ENCODE results near the gene RASA3.
"Not testable (repeated sequence)": the region's sequence is repeated elsewhere in the genome, so short reads cannot be mapped to it uniquely, and the experiment has no call there.

The RASA3 gene

DNA sequence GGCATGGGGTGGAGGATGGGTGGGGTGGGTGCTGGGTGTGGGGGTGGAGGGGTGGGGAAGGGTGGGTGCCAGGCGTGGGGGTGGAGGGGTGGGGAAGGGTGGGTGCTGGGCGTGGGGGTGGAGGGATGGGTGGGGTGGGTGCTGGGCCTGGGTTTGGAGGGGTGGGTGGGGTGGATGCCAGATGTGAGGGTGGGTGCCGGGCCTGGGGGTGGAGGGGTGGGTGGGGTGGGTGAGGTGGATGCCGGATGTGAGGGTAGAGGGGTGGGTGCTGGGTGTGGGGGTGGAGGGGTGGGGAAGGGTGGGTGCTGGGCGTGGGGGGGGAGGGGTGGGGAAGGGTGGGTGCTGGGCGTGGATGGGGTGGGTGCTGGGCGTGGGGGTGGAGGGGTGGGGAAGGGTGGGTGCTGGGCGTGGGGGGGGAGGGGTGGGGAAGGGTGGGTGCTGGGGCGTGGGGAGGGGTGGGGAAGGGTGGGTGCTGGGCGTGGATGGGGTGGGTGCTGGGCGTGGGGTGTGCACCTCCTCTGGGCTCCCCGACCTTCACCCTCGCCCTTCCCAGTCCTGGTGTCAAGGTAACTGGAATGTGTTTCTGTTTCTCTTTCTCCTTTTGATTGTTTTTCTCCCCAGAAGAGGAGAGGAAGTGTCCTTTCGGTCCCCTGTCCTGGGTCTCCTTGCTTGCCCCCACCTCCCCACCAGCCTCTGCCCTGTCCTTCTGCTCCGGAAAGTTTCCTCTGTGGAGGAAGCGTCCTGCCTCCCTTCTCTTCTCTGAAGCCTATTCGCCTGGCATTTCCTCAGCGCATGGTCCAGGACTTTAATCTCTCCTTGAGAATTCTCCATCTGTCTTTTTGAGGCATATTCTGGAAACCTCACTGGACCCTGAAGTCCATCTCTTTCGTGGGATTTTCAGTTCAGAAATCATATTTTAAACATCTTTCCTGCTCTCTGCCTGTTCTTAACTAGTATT is 23.8 kb upstream of the RASA3 start:
- no peak for DNase-seq (ENCODE audit: low spot score)

DNA sequence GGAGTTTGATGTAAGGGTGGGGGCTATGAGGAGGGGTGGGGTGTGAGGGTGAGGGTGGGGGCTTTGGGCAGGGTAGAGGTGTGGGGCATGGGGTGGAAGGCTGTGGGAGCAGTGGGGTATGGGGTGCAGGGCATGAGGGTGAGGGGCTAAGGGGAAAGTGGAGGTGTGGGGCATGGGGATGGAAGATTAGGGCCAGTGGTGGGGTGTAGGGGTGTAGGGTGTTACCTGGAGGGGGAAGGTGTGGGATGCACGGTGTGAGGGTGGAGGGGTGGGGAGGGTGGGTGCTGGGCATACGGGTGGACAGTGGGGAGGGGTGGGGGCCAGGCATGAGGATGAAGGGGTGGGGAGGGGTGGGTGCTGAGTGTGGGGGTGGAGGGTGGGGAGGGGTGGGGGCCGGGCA is 22.9 kb upstream of the RASA3 start:
- DNase-seq (ENCODE audit: low spot score) = no peak

DNA sequence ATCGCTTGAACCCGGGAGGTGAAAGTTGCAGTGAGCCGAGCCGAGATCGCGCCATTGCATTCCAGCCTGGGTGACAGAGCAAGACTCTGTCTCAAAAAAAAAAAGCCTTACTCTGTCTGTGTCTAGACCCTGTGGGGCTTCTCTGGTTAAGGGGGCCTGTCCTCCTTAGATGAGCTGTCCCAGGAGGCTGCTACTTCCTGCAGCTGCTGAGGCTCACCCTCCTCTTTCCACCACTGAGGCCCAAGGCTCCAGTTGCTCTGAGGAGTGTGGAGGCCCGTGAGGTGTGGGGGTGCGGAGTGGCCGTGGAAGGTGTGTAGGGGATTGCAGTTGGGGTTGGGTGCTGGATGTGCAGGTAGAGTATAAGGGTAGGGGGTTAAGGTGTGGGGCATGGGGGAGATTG is 22.1 kb upstream of the RASA3 start:
- DNase-seq (ENCODE audit: low spot score) = no peak

DNA sequence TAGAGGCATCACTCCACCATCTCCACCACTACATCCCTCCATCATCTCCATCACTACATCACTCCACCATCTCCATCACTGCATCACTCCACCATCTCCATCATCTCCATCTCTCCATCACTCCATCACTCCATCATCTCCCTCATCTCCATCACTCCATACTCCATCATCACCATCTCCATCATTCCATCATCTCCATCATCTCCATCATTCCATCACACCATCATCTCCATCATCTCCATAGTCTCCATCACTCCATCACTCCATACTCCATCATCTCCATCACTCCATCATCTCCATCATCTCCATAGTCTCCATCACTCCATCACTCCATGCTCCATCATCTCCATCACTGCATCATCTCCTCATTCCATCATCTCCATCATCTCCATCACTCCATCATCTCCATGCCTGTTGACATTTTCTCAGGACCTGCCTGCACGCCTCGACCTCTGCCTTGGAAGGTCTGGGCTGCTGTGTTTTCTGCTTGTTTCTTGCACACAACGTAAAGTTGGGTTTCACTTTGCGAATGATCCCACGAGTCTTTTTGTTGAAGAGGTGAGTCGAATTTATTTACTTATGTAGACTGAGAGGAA is 21.2 kb upstream of the RASA3 start:
- no peak for DNase-seq (ENCODE audit: low spot score)

DNA sequence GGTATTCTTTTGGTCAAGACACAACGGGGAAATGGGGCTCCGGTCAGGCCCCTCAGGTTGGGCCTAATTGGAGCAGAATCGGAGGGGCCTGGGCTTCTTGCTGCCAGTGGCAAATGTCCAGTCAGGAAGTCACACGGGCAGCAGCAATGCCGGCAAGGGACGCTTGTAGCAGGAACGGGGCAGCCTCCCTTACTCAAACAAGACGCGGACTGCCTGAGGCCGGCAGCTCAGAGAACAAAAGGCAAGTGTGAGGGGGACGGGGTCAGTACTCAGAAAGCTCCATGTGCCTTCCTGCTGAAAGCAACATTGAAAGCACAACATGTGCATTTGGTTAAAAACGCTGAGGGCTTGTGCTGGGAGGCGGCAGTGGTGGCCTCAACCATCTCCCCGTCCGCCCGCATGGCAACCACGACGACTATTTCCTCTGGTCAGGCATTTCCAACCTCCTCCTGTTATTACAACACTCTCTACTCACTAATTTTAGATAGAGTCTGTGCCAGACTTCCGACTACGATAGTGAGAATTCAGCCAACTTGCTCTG is 20.5 kb upstream of the RASA3 start:
- DNase-seq (ENCODE audit: low spot score) = no peak

DNA sequence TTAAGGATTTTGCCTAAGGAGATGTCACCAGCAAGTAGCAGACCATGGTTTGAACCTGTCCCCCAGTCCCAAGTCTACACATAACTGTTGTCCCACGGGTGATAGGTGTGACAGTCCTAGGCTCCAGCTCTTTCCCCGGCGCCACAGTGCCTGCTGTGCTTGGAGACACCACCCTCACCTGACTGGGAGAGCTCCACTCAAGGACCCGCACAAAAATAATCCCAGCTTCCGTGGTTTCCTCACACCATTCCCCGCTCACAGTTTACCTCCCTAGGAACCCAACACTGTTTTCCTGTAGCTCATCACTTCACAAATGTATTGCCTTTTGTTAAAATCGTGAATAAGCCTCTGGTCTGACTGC is 19.8 kb upstream of the RASA3 start:
- no peak for DNase-seq (ENCODE audit: low spot score)

DNA sequence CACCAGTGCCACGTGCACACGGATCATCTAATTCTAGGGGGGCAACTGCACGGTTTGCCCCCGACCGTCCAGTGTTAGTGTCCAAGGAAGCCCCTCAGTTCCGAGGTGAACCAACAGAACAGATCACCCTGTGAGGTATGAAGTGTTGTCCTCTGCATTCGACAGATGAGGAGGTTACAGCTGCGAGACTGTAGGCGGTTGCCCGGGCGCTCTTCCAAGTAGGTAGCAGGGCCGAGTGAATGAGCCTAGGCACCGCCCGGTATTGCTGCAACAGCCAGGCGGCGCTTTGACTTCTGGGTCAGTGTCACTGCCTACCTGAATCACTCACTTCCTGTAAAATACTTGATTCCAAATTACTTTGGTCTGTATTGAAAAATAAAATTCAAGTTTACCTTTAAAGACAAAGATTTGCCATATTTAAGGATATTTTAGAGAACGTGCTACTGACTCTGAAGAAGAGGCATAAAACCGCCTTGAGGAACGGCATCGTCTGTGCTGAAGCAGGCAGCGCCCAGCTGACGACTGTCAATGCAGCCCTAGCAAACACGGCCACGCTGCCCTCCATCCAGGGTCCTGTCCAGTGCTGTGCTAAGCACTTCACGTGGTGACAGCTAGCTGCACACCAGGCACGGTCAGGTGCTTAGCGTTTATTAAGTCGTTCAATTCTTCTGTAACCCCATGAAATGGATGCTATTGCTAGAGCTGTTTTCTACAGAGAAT is 19.3 kb upstream of the RASA3 start:
- DNase-seq (ENCODE audit: low spot score) = no peak

DNA sequence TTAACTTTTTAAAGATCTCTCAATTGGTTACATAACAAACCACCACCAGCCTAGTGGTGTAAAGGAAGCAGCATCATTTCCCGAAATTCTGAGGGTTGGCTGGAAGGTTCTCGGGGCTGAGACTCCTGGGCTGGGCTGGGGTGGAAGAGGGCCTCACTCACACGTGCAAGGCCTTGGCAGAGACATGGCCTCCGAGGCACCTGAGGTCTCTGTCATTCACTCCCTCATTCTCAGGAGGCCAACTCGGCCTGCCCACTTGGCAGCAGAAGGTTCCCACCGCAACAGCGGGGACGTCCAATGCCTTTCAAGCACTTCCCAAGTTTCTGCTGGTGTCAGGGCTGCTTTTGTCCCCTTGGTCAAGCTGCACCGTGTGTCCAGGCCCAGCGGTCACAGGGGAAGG is 18.6 kb upstream of the RASA3 start:
- no peak for DNase-seq (ENCODE audit: low spot score)

DNA sequence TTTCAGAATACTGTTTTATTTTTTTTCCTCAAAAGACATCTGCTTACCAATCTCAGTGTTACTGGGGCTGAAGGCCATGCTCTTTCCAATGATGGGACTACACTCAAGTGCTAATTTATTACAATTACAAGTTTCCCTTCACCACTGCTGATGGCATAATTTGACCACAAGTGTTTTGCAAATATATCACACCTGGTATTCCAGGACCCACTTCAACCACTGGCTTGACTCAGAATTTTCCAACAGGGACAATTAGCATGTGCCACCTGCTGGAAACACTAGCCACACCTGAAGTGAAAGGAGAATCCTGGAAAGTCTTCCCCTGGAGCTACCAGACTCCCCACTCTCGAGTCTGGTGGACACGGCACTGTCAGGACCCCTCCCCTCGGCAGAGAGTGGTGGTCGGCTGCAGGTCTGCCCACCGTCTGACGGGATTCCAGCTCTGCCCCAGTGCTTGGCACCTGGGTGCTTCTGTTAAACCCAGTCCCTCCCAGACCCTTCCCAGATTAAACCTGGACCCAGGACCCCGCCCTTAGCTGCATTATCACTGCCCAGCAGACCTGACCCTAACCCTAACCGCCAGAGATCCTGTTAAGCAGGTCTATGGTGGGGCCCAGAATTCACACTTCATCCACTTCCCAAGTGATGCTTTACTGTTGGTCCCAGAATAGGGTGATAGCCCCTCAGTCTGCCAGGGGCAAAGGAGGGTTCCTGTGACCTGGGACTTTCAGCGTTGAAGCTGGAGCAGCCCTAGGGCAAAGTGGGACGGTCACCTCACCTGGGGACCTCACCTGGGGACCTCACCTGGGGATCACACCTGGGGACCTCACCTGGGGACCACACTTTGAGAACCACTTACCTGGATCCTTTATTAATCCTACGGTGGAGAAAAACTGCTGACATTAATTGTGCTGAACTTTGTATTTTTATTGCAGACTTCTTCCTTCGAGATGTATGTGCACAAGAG is 17.6 kb upstream of the RASA3 start:
- no peak for DNase-seq (ENCODE audit: low spot score)

DNA sequence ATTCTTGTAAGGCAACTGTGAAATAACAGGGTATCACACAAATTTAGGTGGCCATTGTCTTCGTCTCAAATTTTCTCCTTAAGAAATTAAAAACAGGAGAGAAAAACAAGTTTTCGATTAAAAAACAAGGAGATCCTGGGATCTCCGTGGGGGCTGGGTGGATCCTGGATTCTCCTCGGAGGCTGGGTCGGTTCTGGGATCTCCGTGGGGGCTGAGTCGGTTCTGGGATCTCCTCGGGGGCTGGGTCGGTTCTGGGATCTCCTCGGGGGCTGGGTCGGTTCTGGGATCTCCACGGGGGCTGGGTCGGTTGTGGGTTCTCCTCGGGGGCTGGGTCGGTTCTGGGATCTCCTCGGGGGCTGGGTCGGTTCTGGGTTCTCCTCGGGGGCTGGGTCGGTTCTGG is 16.5 kb upstream of the RASA3 start:
- not testable (repeated sequence) for DNase-seq (ENCODE audit: low spot score)

DNA sequence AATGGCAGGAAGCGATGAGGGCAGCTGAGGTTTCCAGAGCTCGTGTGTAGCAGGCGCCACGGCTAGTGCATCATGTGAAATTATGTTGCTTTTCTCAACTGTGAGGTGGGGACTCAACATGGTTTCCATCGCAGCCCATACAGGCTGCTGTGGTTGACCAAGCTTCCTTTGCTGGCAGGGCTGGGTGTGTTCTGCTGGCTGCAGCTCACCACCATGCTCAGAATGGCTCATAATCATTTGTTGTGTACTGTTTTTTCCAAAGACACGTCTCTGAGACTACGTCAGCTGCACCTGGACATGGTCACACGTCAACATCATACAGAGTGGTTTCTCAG is 16.1 kb upstream of the RASA3 start:
- DNase-seq (ENCODE audit: low spot score) = no peak

DNA sequence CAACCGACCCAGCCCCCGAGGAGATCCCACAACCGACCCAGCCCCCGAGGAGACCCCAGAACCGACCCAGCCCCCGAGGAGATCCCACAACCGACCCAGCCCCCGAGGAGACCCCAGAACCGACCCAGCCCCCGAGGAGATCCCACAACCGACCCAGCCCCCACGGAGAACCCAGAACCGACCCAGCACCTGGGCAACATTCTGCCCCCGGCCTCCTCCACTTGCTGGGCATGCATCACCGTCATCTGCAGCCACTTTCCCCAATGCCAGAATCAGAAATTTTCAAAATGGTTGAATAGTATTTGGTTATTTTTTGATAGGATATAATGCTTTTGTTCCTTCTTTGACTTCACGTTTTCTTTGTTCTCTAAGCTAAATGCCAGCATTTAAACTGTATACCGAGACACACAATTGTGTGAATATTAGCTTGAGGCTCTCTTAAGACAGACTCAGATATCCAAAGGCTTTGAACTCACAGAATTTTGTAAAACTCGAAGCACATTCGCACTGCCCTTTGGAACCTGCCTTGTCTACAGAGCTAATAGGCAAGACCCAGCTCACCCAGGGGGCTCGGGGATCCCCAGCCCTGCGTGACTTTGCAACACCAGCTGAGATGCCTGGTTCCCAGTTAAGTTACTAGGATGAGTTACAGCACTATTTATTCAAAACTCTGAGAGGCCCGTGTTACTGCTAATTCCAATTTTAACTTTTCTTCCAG is 15.5 kb upstream of the RASA3 start:
- DNase-seq (ENCODE audit: low spot score) = no peak

DNA sequence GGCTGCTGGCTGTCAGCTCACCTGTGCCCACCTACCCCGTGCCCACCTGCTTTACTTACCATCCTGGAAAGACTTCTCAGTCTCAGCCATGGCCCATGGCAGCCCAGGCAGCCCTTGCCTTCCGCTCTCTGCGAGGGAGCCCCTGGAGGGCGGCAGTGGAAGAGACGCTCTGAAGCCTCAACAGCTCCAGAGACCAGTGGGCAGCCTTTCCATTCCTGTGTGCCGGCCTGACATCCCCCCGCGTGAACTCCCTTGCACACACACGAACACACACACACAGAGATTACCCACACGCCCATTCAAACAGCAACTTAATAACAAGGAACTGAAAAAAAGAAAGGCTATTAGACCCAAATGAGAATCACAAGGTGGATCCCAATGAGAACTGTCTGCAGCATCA is 14.2 kb upstream of the RASA3 start:
- peak; percentile 39 for DNase-seq (ENCODE audit: low spot score)

DNA sequence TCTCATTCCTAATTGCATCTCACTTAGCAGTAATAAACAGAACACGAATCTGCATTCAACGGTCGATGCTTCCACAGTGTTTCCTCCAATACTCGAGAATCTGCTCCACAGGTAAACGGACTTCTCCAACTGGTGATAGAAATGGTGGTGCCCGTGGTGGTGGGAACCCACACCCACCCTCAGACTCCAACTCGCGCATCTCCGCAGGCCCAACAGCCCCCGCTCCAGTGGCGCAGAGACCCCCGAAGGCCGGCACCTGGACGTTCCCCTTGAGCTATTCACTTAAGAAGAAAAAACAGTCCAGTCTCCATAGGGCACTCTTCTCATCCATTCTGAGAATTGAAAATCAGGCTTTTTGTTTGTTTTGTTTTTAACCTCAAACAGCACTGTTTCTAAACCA is 13.8 kb upstream of the RASA3 start:
- no peak for DNase-seq (ENCODE audit: low spot score)

DNA sequence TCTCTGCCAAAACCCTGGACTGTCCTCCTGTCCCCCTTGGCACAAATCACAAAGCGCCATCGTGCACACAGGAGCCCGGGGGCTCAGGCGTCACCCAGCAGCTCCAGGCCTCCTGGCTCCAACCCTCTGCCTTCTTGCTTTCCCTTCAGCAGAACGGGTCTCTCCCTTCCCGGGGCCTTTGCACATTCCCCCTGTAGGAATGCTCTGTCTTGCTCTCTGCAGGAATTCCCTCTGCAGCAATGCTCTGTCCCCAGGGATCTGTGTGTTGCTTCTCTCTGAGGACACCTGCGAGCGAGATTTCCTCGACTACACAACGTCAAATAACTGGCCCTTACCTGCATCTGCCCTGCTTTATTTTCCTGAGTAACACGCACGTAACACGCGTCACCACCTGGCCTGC is 13.3 kb upstream of the RASA3 start:
- no peak for DNase-seq (ENCODE audit: low spot score)

DNA sequence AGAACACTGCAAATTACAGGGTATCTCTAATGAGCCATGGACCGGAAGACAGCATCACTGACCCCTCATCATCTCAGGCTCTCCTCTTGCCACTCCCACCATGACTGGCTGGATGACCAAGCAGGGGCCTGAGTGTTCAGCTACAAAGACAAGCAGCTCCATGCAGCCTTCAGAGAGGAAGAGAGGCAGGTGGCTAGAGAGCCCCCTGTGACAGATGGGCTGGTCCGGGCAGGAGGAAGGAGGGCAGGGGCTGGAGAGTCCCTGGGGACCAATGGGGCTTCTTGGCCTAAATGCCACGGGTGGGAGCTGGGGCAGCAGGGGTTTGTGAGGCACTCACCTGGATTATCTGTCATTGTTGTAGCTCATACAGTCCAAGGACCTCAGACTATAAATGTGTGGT is 12.8 kb upstream of the RASA3 start:
- no peak for DNase-seq (ENCODE audit: low spot score)

DNA sequence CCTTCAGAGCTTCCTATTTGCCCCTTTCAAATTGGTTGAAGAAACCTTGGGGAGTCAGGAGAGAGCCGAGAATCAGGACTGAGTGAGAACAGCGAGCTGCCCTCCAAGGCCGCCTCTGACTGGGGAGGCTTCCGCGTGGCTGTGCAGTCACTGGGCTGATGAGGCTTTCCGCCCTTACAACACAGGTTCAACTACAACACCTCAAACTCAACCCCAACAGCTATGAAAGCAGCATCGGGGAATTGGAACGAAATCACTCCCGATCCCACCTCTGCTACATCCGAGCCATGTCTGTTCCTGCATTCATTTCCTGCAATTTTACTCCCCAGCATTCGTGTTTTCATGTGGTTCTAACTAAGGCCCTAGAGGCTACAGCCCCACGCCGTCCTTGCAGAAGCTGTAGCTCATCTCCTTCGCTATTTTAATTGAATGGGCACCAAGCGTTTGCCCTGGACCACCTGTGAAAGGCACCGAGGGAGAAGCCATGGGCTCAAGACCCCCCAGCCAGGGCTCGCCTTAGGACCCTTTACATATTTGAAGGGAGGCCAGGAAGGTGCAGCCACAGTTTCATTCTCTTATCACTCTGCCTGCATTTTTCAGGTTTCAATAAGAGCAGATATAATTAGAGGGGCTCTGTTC is 12.3 kb upstream of the RASA3 start:
- no peak for DNase-seq (ENCODE audit: low spot score)

DNA sequence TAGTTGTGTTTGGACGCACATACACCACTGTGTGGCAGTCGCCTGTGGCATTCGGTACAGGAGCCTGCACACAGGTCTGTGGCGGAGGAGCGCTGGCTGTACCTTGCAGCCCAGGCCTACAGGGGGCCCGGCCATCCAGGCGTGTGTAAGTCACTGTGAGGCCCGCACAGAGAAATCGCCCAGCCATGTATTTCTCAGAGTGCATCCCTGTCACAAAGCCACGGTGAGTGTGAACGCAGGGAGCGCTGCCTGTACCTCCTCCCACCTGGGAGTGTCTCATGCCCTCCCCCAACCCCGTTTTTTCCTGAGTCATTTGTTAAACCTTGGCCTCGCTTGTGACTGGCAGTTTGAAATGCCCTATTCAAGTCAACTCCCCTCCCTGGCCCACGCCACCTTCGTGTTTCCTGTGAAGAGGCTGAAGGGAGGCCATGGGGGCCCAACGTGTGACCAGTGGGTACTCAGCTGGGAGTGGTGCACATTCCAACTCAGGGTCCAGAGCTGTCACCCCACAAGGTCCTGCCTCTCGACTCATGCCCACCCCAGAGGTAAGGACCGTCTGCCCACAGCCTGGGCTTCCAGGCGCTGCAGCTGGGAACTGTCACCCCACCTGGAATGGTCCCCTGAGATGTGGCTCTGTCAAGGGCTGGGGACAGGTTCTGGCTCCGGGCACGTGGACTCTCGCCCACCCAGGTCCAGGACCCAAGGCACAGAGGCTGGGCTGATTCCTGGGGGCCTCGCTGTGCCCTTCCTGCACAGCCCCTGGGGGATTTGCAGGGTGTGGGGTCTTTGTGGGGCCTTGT is 11.6 kb upstream of the RASA3 start:
- no peak for DNase-seq (ENCODE audit: low spot score)

DNA sequence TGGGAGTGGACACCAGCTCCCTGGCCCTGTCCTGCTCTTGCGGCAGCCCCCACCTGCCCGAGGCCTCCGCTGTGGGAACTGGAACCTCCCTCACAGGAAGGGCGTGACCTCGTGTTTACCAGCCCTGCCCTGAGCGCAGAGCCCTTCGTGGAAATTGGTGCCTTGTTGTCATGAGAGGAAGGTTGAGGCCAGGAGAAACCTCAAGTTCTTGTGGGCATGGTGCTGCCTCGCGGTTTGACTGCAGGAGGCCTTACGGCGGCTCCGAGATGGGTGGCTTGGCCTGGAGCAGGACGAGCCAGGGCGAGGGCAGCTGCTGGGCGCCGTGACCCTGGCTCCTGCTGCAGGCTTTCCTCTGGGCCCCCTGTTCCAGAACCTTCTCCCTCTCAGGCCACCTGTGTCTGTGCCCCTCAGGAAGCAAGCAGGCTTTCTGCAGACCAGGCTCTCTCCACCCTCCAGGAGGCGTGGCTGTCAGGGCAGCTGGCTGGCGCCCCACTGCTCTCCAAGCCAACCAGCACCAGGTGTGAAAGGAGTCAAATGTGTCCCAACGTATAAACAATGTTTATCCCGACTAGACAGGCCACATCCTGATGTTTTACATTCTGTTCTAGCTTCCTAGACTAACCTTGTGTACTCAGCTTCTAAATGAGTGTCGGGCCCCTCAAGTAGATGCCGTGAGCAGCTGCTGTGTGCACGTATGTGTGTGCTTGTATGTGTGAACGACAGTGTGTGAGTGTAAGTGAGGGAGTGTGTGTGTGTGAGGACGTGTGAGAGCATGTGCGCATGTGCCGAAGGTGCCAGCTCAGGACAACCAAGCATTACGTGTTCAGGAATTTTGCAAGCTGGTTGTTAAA is 10.4 kb upstream of the RASA3 start:
- DNase-seq (ENCODE audit: low spot score) = no peak

Measured in GM03348 (cell line).